ENCODE data around the gene SYT1.

SYT1 gene

DNA sequence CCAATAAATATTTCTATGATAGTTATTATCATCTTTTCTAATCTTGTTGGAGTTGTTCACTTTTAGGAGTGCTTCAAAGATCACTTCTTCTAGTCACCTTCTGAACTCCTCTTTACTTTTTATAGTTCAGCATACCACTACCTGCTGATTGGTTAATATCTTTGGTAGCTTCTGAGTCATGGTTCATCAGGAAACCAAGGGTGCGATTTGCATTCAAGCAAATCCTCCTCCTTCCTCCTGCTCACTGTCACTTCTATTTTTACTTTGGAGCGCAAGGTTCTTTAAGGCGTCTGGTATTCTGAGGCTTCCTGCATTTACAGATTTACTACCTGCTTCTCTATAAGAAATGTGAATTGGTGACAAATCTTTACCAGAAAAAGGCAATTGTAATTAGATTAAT, 24.0 kb downstream of the SYT1 start:
- Histone ChIP-seq H3K36me3 (ENCODE audit: control insufficient read depth, insufficient read depth, low read length) (no peaks in the 10 kb centered on the region), H3K4me1 (ENCODE audit: control insufficient read depth, insufficient read depth, low read length) (no peaks in the 10 kb centered on the region), H3K4me3 (ENCODE audit: insufficient read depth, low read depth, low read length) (no peak overlapping the region), H3K9me3 (ENCODE audit: control insufficient read depth, low read length) (no peaks in the 10 kb centered on the region), H3K27me3 (ENCODE audit: control insufficient read depth, insufficient read depth, low read length, poor library complexity, severe bottlenecking) (no peaks in the 10 kb centered on the region), H3K27ac (ENCODE audit: insufficient read depth, low read depth, low read length, poor library complexity, severe bottlenecking) (no peak overlapping the region)
- WGBS, 2 experiments, result 57 to 70% methylated on average over 2 to 3 of the region's 3 CpGs

DNA sequence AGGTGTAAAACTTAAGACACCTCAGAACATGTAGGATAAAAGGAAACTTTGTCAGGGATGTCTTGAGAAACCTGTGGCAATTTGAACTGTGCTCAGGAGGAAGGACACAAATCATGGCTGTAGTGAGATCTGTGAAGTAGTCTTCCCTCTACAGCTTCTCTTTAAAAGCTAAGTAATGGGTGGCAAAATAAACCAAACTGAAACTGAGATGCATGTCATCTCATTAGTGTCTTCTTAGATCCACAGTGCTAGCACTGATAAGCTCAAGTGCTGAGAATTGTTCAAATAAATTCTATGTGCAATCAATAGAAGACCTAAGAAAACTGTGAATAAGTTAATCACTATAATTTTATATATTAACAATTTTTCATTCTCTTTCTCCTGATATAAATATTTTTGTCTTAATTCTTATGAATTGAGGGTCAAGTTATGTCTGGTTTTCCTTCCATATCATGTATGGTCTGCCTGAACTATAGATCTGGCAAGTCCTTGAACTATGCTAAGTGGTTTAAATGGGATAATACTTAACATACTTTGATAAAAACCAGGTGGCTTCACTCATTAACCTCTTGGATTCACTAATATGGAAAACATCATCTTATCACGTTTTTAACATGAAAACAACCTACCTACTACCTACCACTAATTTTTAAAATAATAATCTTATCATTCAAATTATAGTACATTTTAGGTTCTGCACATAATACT, 27.2 kb downstream of the SYT1 start:
- Histone ChIP-seq H3K4me1 (ENCODE audit: control insufficient read depth, insufficient read depth, low read length) (no peaks in the 10 kb centered on the region), H3K27ac (ENCODE audit: insufficient read depth, low read depth, low read length, poor library complexity, severe bottlenecking) (no peak overlapping the region), H3K4me3 (ENCODE audit: insufficient read depth, low read depth, low read length) (no peak overlapping the region), H3K36me3 (ENCODE audit: control insufficient read depth, insufficient read depth, low read length) (no peaks in the 10 kb centered on the region), H3K9me3 (ENCODE audit: control insufficient read depth, low read length) (no peaks in the 10 kb centered on the region), H3K27me3 (ENCODE audit: control insufficient read depth, insufficient read depth, low read length, poor library complexity, severe bottlenecking) (no peaks in the 10 kb centered on the region)
- 78 to 100% methylated on average over 1 of the region's 1 CpG for WGBS, 2 experiments

DNA sequence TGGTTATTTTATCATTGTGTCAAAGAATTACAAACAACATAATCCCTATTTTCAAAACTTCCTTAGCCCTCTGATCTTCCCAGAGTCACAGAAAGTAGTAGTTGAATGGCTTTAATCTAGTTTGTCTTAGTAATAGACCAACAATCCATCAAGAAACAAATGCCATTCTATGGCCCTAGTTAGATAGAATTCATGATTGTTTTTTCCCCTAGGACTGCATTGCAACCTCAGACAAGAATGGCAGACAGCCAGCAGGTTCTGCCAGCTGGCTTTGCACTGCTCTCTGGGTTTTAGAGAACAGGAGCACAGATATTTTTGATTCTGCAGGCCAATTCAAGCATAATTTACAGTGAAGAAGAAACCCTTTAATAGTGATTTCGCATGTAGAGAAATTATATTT, 33.8 kb downstream of the SYT1 start:
- Histone ChIP-seq H3K36me3 (ENCODE audit: control insufficient read depth, insufficient read depth, low read length) (no peaks in the 10 kb centered on the region), H3K4me3 (ENCODE audit: insufficient read depth, low read depth, low read length) (no peak overlapping the region), H3K4me1 (ENCODE audit: control insufficient read depth, insufficient read depth, low read length) (peaks cover 3% of the 10 kb centered on the region), H3K27ac (ENCODE audit: insufficient read depth, low read depth, low read length, poor library complexity, severe bottlenecking) (no peak overlapping the region), H3K9me3 (ENCODE audit: control insufficient read depth, low read length) (no peaks in the 10 kb centered on the region), H3K27me3 (ENCODE audit: control insufficient read depth, insufficient read depth, low read length, poor library complexity, severe bottlenecking) (no peaks in the 10 kb centered on the region)
- 100% methylated on average over 1 of the region's 1 CpG; no CpG with 5 or more reads in 1 of the 2 experiments for WGBS, 2 experiments

DNA sequence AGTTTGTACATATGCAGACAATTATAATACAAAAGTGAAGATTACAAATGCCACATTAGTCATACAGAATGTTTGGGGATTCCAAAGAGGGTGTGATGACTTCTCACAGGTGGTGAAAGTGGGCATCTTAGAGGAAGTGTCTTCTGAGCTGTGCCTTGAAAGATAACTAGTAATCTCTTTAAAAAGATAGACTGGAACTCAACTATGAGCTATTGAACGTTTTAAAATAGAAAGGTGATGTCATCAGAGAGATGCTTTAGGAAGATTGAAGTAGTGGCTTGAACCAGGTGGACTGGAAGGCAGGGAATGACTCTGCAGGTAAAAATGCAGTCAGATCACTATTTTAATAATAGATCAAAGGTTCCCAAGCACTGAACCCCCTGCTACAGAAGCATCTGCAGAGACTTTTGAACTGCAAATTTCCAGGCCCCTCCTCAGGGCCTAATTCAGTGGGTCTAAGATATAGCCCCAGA, 50.3 kb downstream of the SYT1 start:
- H3K27me3 ChIP-seq (ENCODE audit: control insufficient read depth, insufficient read depth, low read length, poor library complexity, severe bottlenecking), result no peaks in the 10 kb centered on the region
- H3K4me3 ChIP-seq (ENCODE audit: insufficient read depth, low read depth, low read length), result no peak overlapping the region
- WGBS, 2 experiments, result 4 to 6% methylated on average over 1 of the region's 1 CpG
- no peak overlapping the region for H3K27ac ChIP-seq (ENCODE audit: insufficient read depth, low read depth, low read length, poor library complexity, severe bottlenecking)
- no peaks in the 10 kb centered on the region for H3K36me3 ChIP-seq (ENCODE audit: control insufficient read depth, insufficient read depth, low read length)
- H3K9me3 ChIP-seq (ENCODE audit: control insufficient read depth, low read length), result no peaks in the 10 kb centered on the region
- no peaks in the 10 kb centered on the region for H3K4me1 ChIP-seq (ENCODE audit: control insufficient read depth, insufficient read depth, low read length)

DNA sequence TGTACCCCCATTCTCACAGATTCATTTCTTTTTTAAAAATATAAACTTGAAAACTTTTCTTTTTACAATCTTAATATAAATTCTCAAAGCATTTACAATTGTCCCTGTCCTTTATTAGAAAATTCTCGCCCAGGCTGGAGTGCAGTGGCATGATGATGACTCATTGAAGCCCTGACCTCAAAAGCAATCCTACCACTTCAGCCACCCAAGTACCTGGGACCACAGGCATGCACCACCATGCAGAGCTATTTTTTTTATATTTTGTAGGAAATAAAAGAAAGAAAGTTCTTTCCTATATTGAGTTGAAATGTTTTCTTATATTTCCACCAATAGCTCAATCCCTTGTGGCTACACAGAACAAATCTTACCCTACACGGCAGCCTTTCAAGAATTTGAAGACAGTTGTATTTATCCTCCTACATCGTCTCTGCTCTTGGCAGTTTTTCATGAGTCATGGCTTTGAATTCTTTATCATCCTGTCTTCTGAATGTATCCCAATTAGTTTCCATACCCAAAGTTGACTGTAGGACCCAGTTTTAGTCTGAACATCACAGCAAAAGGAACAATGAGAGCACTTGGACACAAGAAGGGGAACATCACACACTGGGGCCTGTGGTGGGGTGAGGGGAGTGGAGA, 52.4 kb downstream of the SYT1 start:
- WGBS, 2 experiments, result 84 to 90% methylated on average over 3 of the region's 3 CpGs
- Histone ChIP-seq H3K36me3 (ENCODE audit: control insufficient read depth, insufficient read depth, low read length) (no peaks in the 10 kb centered on the region), H3K27me3 (ENCODE audit: control insufficient read depth, insufficient read depth, low read length, poor library complexity, severe bottlenecking) (no peaks in the 10 kb centered on the region), H3K4me3 (ENCODE audit: insufficient read depth, low read depth, low read length) (no peak overlapping the region), H3K27ac (ENCODE audit: insufficient read depth, low read depth, low read length, poor library complexity, severe bottlenecking) (no peak overlapping the region), H3K4me1 (ENCODE audit: control insufficient read depth, insufficient read depth, low read length) (no peaks in the 10 kb centered on the region), H3K9me3 (ENCODE audit: control insufficient read depth, low read length) (no peaks in the 10 kb centered on the region)

DNA sequence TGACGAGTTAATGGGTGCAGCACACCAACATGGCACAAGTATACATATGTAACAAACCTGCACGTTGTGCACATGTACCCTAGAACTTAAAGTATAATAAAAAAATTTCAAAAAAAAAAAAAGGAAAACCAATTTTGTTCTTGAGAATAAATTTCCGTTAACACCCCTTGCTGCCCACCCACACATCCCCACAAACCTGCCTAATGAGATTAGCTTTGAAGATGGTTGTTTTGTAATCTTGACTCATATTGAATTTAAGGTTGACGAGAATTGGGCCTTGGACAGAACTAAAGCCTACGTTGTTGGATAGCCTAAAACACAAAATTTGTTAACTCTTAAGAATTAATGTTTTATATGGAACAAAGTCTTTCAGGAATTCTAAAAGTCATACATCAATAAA, 52.9 kb downstream of the SYT1 start:
- 90 to 100% methylated on average over 2 of the region's 5 CpGs for whole genome bisulfite sequencing, 2 experiments
- H3K9me3 ChIP-seq (ENCODE audit: control insufficient read depth, low read length), result no peaks in the 10 kb centered on the region
- H3K4me1 ChIP-seq (ENCODE audit: control insufficient read depth, insufficient read depth, low read length), result no peaks in the 10 kb centered on the region
- no peak overlapping the region for H3K4me3 ChIP-seq (ENCODE audit: insufficient read depth, low read depth, low read length)
- no peaks in the 10 kb centered on the region for H3K27me3 ChIP-seq (ENCODE audit: control insufficient read depth, insufficient read depth, low read length, poor library complexity, severe bottlenecking)
- H3K36me3 ChIP-seq (ENCODE audit: control insufficient read depth, insufficient read depth, low read length), result no peaks in the 10 kb centered on the region
- H3K27ac ChIP-seq (ENCODE audit: insufficient read depth, low read depth, low read length, poor library complexity, severe bottlenecking), result no peak overlapping the region

DNA sequence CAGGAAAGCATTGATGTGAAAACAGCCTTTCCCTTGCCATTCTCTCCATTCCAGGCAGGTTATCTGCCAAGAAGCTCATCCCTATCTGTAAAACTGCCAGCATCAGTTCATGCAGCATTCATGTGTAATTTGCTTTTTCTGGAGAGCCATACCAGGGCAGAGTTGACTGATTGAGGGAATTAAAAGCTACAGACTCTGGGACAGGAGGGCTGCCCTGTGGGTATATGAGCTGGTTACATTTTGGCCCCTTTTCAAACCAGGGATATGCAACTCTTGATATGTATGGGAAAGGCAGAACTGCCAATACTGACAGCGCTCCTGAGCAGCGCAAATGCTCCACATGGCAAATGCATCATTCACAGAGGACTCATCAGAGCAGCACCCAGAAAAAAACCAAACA, 53.7 kb downstream of the SYT1 start:
- Histone ChIP-seq H3K27me3 (ENCODE audit: control insufficient read depth, insufficient read depth, low read length, poor library complexity, severe bottlenecking) (no peaks in the 10 kb centered on the region), H3K27ac (ENCODE audit: insufficient read depth, low read depth, low read length, poor library complexity, severe bottlenecking) (no peak overlapping the region), H3K9me3 (ENCODE audit: control insufficient read depth, low read length) (no peaks in the 10 kb centered on the region), H3K4me3 (ENCODE audit: insufficient read depth, low read depth, low read length) (no peak overlapping the region), H3K36me3 (ENCODE audit: control insufficient read depth, insufficient read depth, low read length) (no peaks in the 10 kb centered on the region), H3K4me1 (ENCODE audit: control insufficient read depth, insufficient read depth, low read length) (no peaks in the 10 kb centered on the region)
- 92 to 98% methylated on average over 2 of the region's 2 CpGs for WGBS, 2 experiments

DNA sequence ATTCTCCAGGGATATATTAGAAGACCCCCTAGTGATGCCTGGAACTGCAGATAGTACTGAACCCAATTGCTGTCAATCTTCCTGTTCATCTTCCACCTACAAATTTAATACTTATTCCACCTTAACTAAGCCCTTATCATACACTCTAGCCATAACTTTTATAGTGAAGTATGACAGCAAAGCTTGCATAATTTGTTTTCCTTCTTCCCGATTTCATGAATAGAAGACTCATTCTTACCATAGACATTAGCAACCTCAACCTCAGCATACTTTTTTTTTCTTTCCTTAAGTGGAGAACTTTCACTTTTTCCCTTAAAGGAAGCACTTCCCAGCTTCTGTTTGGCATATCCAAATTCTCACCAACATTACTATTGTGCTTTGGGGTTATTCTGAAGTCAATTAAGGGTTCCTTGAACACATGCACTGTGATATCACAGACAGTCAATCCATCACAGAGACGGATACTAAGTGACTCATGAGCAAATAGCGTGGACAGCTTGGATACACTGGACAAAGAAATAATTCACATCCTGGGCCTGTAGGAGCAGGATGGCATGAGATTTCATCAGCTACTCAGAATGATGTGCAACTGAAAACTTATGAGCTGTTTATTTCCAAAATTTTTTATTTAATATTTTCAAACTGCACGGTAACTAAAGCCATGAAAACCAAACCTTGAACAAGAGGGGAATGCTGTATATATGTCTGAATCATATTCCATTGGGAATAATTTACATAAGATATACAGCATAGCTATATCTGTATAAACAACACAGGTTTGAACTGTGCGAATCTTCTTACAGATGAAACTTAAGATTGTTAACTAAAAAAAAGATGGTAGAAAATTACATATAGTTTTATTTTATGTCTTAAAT, 63.9 kb downstream of the SYT1 start:
- no peak overlapping the region for H3K4me3 ChIP-seq (ENCODE audit: insufficient read depth, low read depth, low read length)
- H3K36me3 ChIP-seq (ENCODE audit: control insufficient read depth, insufficient read depth, low read length), result no peaks in the 10 kb centered on the region
- 92 to 98% methylated on average over 3 of the region's 5 CpGs for WGBS, 2 experiments
- H3K9me3 ChIP-seq (ENCODE audit: control insufficient read depth, low read length), result no peaks in the 10 kb centered on the region
- no peak overlapping the region for H3K27ac ChIP-seq (ENCODE audit: insufficient read depth, low read depth, low read length, poor library complexity, severe bottlenecking)
- no peaks in the 10 kb centered on the region for H3K4me1 ChIP-seq (ENCODE audit: control insufficient read depth, insufficient read depth, low read length)
- H3K27me3 ChIP-seq (ENCODE audit: control insufficient read depth, insufficient read depth, low read length, poor library complexity, severe bottlenecking), result no peaks in the 10 kb centered on the region

DNA sequence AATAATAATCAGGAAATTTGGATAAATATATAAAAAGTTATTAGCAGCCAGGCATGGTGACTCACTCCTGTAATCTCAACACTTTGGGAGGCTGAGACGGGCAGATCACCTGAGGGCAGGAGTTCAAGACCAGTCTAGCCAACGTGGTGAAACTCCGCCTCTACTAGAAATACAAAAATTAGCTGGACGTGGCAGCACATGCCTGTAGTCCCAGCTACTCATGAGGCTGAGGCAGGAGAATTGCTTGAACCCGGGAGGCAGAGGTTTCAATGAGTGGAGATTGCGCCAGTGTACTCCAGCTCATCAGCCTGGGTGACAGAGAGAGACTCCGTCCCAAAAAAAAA, 64.5 kb downstream of the SYT1 start:
- H3K36me3 ChIP-seq (ENCODE audit: control insufficient read depth, insufficient read depth, low read length), result no peaks in the 10 kb centered on the region
- no peak overlapping the region for H3K4me3 ChIP-seq (ENCODE audit: insufficient read depth, low read depth, low read length)
- no peaks in the 10 kb centered on the region for H3K9me3 ChIP-seq (ENCODE audit: control insufficient read depth, low read length)
- H3K27ac ChIP-seq (ENCODE audit: insufficient read depth, low read depth, low read length, poor library complexity, severe bottlenecking), result no peak overlapping the region
- H3K27me3 ChIP-seq (ENCODE audit: control insufficient read depth, insufficient read depth, low read length, poor library complexity, severe bottlenecking), result no peaks in the 10 kb centered on the region
- H3K4me1 ChIP-seq (ENCODE audit: control insufficient read depth, insufficient read depth, low read length), result no peaks in the 10 kb centered on the region
- WGBS, 2 experiments, result 85 to 94% methylated on average over 5 to 6 of the region's 7 CpGs

DNA sequence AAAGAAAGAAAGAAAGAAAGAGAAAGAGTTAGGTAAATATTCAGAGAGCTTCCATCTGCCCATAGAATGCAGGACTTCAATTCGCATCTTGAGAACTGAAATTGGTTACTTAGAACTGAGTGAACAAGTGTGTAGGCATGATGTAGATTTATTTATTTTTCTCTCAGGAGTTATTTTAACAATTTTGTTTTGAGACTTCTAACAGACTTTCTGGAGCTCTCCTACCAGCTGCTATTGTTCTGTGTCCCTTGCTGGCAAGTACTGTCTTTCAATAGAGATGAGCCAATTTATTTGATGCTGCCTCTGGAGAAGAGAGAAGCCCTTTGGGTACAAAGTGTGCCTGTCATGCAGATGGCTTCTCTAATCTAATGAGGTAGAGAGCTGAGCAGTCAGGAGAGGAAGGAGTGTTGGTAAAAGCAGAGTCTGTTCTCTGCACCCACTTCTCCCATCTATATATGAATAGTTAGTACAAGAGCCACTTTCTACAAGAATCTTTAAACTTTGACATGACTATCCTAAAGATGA, 67.0 kb downstream of the SYT1 start:
- Histone ChIP-seq H3K4me1 (ENCODE audit: control insufficient read depth, insufficient read depth, low read length) (no peaks in the 10 kb centered on the region), H3K27me3 (ENCODE audit: control insufficient read depth, insufficient read depth, low read length, poor library complexity, severe bottlenecking) (no peaks in the 10 kb centered on the region), H3K9me3 (ENCODE audit: control insufficient read depth, low read length) (no peaks in the 10 kb centered on the region), H3K36me3 (ENCODE audit: control insufficient read depth, insufficient read depth, low read length) (no peaks in the 10 kb centered on the region), H3K4me3 (ENCODE audit: insufficient read depth, low read depth, low read length) (no peak overlapping the region), H3K27ac (ENCODE audit: insufficient read depth, low read depth, low read length, poor library complexity, severe bottlenecking) (no peak overlapping the region)
- WGBS, 2 experiments, result 90 to 100% methylated on average over 1 of the region's 1 CpG

All from ectodermal cell (in vitro differentiated cells).